Stimulated activated CD4-positive, alpha-beta T cell treated with anti-CD3 and anti-CD28 coated beads, Interleukin-4, amount 100 ng/mL, for 48 hours (primary cell): ENCODE measurements around the gene NT5C1A.

Source experiments
- DNase-seq, 2 donors: peaks; one replicate each; pipeline ENCODE4 v3.0.0-alpha.2; 2020; ENCODE audit warnings: low read depth in 2 of 2

NT5C1A gene

DNA sequence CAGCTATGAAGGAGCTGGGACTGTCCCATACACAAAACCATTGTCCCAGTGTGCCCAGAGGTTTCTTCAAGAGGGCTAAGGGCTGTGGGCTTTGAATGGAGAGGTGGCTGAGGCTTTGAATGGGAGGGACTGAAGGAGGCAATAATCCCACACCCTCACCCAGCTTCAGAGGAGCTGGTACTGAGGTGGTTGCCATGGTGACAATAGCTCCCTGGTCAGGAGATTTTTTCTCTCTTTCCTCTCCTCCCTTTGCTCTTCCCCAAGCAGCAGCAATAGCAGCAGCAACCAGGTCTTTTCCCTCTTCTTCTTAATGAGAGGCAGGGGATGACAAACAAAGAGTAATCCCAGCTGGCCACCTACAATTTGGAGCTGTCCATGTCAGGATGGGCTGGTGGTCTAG, 17.7 kb upstream of the NT5C1A start:
- no peak for DNase-seq

DNA sequence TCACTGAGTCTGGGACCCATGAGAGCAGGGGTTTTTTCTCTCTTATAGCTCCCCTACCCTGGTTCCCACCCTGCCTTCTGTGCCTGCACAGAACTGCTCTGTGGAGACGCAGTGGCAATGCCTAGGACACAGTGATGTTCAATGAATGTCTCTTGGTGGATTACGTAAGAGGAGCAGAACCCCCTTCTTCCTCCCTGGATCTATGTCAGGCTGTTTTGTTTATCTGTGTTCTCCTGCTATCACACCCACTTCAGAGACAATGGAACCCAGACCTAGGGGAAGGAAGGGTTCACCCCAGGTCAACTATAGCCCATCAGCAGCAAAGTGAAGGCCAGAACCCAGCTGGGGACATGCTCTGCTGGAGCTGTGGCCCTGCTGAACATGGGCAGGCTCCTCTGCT, 17.3 kb upstream of the NT5C1A start:
- no peak for DNase-seq

DNA sequence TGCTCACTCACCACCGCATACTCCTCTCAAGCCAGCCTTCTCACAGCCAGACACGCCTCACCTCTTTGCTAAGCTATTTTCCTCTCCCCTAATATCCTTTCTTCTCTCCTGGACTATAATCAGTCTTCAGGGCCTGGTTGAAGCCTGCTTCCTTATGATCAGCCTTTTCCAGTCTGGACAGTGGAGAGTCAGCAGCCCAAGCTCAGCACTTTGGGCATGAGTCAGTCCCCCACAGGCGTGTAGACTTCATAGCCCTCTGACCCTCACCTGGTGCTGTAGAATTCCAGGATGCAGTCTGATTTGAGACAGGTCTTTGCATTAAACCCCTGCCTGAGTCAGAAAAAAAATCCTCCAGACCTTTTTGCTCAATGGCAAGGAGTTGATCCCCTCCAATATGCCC, 16.8 kb upstream of the NT5C1A start:
- no peak for DNase-seq

DNA sequence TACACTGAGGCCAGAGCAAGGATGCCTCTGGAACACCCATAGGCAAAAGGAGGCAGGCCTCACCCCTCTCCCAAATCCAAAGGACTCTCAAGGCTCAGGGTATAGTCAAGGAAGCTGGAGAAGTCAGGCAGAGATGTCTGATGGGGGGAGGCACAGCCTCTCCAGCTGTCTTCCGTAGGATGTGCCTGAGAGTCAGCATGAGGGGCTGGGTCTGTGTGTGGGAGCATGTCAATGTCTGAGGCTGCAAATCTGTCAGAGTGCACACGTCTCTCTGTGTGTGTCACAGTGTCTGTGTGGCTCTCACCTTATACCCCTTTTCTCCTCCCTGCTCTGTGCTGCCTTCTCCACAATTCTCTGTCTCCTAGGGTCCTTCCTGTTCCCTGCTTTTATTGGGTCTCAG, 15.3 kb upstream of the NT5C1A start:
- no peak for DNase-seq

DNA sequence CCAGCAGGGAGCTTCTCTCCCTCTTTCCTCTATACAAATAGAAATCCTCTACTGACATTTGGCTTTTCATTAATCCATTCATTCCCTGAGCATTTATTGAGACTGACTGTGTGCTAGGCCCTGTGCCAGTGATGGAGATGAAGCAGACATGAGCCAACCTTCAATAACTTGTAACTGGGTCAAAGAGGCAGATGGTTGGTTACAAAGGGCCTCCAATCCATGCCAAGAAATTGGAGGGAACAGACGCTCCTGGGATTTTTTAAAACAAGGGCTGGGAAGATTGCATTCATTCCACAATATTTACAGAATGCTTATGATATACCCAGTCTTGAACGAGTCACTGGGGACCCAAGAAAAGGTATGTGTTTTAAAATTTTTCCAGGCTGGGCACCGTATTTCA, 13.2 kb upstream of the NT5C1A start:
- no peak for DNase-seq

DNA sequence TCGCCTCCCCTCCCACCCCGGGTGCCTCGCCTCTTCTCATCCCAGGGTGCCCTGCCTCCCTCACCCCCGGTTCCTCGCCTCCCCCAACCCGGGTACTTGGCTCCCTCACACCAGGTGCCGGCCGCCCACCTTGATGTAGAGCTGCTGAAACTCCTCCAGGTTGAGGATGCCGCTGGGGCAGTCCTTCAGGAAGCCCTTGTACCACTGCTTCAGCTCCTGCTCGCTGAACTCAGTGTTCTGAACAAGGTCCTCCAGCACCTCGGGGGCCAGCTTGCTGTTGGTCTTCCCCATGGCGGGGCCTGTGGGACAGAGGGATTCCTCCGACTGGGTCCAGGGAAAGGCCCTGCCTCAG, 12.4 kb upstream of the NT5C1A start:
- no peak for DNase-seq

DNA sequence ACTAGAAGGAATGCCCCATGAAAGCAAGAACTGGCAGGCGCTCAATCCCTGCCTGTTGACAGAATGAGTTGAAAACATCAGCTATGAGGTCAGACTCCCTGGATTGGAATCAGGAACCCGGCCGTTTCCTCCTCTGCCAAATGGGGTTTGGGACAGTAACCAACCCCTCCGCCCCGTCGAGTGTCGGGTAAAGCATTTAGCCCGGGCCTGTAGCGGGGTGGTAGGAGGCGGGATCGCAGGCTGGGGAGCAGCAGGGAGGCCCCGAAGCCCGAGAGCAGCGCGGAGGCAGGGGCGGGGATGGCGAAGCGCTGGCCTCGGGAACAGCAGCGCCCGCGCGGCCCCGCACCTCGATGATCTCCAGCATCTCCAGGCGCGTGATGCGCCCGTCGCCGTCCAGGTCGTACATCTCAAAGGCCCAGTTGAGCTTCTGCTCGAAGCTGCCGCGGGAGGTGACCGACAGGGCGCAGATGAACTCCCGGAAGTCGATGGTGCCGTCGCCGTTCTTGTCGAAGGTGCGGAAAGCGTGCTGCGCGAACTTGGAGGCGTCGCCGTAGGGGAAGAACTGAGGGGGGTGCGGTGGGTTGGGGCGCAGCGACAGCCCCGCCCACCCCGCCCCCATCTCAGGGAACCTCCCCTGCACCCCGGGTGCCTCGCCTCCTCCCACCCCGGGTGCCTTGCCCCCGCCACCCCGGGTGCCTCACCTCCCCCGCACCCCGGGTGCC, 11.8 kb upstream of the NT5C1A start:
- no peak for DNase-seq

DNA sequence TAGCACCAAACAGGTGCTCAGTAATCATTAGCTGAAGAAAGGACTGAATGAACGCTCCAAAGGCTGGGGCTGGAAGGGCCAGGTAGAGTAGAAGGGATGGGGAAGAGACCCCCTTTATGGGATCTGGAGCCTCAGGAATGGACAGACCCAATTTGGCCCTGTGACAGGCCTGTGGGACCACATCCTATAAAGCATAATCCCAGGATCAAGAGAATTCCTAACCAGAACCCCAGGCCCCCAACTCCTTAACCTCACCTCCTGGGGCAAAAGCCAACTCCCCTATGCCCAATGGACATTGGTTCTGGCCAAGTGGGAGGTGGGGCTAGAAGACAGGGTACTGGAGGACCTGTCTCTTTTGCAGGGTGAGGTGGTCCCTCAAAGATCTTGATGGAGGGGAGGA, 10.1 kb upstream of the NT5C1A start:
- DNase-seq: no peak

DNA sequence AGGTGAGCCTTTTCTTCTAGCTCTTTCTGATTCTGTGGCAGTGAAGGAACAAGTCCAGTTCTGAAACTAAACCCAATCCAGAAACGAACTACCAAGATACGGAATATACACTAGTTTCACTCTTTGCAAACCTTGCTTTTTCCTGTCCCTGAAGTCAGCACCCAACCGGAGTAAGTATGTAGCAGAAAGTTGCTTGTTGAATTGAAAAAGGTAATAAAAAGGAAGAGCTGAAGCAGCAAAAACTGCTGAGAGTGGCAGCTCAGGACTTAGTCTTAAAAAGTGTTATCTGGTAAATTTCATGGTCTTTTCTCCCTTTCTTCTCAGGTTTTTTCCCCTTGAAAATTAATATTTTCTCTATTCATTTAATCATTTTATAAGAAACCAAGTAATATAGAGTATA, 9.4 kb upstream of the NT5C1A start:
- DNase-seq: no peak

DNA sequence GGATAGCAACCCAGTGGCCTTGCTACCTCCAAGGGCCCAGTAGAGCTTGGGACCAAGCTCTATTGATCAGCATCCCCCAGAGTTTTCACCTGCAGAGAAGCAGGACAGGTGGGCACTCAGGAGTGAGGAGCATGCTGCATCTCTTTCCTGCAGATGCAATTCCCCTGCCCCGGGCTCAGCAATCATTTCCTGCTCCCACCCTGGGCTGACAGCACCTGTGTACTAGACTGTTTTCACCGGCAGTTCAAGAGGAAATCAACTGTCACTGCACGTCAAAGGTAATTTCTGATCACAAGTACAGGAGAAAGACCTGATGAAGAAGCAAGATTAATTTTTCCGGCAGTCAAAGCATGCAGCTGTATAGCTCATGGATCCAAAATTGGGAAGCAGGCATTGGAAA, 8.8 kb upstream of the NT5C1A start:
- no peak for DNase-seq

DNA sequence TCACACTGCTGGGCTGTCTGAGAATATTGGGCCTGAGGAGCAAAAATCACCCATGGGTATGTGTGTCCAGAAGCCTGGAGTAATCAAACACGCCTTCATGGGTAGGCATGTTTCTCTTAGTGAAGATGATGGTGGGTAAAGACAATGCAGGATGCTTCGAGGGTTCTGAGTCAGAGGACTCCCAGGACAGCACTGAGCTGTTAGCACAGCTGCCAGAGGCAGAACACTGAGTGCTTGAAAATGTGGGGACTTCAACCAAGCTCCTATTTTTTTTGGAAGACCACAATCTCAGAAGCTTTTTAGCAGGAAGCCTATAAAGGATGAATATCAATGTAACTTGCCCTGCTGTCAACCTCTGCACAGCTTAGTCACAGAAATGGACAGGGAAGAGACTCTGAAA, 7.9 kb upstream of the NT5C1A start:
- DNase-seq: no peak

DNA sequence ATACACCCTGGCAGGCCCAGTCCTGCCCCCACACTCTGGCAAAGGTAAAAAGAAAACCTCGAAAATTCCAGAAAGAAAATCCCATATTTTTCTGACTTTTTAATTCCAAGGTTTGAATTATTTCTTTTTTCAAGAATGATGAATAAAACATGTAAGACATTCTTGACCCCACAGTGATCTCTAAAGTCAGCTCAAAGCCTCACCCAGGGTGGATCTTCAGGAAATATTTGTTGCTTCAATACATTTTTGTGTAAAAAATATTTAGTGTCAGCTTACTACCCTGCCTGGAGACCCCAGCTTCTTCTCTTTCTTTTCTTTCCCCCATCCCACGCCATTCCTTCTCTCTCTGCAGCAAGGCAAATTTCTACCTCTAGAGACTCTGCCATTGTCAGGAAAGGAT, 7.0 kb upstream of the NT5C1A start:
- DNase-seq: no peak

DNA sequence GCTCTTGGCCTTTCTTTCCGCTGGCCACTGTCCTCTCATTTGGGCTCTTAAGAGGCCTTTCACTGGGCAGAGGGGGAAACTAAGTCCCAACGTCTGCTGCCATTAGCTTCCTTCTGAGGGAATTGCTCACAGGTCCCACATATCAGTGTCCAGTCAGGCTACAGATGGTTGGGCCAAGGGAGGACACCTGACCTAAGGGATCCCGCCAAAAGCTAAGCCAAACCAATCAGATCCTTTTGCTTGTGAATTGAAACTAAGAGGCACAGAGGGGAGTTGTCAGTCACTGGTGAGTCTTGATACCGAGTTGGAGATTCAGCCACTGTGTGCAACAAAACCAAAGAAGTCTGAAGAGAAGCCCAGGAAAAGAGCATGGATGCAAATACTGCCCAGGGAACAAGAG, 5.7 kb upstream of the NT5C1A start:
- DNase-seq: no peak

DNA sequence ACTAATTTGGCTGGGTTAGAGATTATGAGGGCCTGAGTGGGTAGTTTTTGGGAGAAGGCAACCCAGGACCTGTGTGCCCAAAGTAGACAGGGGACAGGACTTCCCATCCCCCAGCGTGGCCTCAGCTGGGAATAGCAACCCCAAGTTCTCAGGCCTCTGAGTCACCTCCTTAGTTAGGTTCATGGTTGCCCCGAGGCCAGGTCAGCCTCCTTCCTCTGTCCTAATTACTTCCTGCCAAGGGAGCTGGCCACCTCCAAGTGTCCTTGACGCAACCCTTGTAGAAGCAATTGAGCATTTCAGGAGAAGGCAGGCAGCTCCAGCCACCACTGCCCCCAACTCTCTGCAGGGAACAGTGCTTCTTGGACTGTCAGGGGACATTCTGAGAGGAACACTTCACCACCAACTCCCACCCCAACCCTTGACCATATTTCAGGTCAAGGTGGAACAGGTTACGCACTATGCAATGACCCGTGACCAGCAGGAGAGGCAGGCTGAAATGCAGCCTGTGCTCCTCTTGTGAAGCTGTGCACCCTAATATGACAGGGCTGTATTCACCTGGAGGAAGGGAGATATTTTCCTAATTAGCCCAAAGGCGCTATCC, 5.1 kb upstream of the NT5C1A start:
- no peak for DNase-seq

DNA sequence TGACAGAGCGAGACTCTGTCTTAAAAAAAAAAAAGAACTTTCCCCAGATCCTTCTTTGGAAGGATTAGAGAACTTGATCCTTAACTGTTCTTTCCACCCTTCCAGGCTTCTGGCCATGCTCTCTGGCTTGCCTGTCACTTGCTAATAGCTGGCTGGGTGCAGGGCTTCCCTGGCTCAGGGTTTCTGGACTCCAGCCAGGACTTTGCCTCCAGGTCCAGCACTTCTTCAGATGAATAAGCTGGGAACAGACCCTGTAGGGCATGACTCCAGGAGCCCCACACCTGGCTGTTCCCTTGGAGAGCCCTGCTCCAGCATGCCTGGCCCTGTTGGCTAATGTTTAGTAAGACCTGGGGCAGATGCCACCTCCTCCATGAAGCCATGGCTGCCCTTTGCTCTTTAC, 3.3 kb upstream of the NT5C1A start:
- no peak for DNase-seq

DNA sequence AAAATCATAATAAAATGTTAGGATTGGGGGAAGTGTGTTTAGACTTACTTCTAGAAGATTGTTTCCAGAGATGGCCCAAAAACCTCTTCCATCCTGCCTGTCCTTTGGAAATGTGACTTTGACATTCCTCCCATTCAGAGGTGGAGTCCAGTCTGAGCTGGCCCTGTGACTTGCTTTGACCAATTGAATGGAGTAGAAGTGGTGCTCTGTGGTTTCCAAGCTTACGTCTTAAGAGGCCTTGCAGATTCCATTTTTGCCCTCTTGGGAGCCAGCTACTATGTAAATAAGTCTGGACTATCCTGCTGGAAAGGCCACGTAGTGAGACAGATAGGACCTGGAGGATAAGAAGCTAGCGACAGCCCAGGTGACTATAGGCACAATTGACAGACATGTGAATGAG, 1.3 kb upstream of the NT5C1A start:
- DNase-seq: no peak

DNA sequence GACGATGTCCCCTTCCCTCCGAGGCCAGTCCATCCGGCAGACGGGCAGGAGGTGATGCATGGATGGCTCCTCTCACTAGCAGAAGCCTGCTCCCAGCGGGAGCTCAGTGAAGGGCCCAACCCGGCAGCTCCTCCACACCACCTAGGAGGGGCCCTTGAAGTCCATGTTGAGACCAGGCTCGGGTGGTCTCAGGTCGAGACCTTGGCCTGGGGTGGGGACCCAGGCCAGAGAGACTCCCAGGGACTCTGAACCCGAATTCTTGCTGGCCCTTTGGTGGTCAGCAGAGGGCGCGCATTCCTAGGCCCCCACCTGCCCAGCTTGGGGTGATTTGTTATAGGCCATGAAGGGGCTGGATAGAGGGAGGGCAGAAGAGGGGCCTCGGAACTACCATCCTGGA, 642 bp upstream of the NT5C1A start:
- DNase-seq: no peak

DNA sequence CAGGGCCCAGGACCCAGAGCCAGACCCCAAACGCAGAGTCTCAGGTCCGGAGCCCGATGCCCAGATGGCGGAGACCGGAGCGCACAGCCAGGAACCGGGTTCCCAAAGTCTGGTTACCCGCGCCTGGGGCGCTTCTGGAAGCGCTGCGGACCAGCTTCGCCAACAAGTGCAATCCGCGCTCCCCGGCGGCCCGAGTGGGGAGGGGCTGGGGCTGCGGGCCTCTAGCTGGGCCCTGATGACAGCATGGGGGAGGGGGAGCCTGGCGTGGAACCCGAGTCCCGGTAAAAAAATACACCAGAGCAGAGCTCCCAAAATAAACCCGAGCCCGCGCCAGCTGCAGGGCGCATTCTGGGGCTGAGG, 494 bp downstream of the NT5C1A start:
- DNase-seq: no peak

DNA sequence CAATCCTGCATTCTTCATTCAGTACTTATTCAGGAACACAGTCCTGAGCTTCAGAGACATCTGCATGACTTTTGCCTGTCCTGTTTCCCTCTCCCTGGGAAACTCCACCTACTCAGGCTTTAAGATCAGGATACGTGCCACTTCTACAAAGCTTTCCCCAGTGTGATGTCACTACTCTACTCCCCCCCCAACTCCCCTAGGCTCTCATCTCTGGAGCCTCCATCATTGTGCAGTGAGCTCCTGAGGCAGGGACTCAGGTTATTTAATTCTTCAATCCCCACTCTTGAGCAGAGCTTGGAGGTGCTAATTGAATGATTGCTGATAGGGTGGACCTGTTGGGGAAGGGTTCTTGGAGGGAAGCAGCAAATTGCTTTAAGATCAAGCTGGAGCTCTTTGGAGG, 1.2 kb downstream of the NT5C1A start:
- DNase-seq: no peak

DNA sequence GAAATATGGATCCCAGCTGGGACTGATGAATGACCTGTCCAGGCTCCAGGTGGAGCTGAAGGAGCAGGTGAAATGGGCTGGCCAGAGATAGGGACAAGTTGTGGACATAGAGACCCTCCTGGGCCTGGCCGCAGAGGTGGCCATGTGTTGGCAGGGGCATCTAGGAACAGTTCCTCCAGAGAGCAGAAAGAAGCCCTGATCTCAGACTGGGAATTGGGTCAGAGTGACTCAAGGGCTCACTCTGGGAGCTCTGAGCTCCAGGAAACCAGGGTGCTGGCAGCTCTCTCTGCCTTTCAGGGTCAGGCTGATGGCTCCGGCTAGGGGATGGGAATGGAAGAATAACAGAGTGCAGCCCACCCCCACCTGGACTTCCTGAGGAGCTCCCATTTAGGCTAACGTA, 3.0 kb downstream of the NT5C1A start:
- DNase-seq: no peak

DNA sequence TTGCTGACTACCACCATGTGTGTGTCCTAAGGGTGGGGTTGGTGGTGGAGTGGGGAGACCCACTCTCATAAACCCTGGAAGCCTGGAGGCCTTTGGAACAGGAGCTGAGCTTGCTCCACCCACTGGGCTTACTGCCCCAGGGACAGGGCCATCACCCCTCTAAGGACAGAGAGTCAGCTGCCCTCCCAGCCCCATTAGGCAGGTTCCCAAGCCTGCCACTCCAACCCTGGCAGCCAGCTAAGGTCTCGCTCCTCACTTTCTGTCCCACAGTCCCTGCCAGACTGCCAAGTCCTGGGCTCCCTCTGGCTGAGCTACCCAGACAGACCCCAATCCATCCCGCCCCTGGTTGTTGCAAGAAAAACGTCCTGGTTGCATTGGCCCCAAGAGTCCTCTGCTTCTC, 3.8 kb downstream of the NT5C1A start:
- DNase-seq: no peak

DNA sequence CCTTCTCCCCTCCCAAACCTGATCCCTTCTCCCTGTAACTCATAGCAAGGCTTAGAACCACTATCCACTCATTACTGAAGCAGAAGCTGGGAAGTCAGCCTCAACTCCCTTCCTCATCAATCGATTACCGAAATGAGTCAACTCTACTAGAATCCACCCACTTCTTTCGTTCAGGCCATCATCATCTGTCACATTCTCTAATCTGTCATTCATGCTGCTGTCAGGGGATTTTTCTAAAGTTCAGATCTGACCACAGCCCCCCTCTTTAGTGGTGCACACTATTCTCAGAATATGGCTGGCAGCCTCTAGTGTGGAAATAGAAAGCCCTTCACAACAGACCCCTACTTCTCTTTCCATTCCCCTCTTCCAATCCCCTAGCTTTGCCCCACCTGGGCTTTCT, 5.1 kb downstream of the NT5C1A start:
- DNase-seq: peak in 1 of 2 donors; percentile 44

DNA sequence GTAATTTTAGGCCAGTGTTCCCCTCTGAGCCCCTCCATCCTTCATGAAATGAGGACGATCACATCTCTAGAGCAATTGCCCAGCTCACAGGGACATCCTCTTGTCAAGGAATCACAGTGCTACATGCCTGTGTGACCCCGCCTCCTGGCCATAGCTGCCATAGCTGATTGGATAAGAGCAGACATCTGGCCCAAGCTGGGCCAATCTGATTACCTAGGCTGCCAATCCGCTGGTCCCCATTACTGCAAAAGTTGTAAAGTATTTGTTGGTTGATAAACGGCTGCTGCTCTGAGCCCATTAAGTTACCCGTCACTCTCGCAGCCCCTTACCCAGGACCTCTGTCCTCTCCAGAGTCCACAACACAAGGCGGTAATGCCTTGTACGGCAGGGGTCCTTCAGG, 8.3 kb downstream of the NT5C1A start:
- DNase-seq: no peak

DNA sequence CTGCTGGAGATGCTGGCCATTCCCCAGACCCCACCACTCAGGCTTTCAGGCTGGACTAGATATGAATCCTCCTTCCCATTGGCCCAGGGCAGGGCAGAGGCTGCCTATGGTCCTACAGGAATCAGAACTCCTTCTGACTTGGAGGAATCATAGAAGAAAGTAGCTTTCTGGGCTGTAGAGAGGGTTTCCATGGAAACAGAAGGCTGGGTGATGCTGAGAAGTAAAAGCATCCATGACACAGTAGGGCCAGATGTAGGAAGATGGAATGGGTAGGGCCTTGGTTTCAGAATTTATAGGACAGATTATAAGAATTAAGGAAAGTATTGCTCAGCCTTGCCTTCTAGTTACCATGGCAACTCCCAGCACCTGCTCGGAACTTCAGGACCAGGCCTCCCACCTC, 9.0 kb downstream of the NT5C1A start:
- no peak for DNase-seq
